Measurements from ENCODE around the gene MRPL23. TPM values are rescaled to one million over a fixed set of nuclear protein-coding genes. Genes with fewer than 3 reads are reported as not detected.

Gene MRPL23
- polyA plus RNA-seq, 1 experiment = 39.8 TPM

- H3K27me3 ChIP-seq (ENCODE audit: control insufficient read depth, insufficient read depth, low read length) = no peaks in the 10 kb centered on the region
- TF ChIP-seq CTCF (IDR thresholded peaks at IDR 0.05; ENCODE audit: insufficient read depth, low read depth, low read length) = no peak
- POLR2A ChIA-PET = interaction anchor here (0.6 kb wide), 1 partner anchor 23 kb away, joined by 3 read pairs; no protein-coding TSS in a partner anchor
- no peaks in the 10 kb centered on the region for H3K36me3 ChIP-seq (ENCODE audit: control insufficient read depth, insufficient read depth, low read length)
- no peak overlapping the region for H3K4me3 ChIP-seq (ENCODE audit: low read depth, low read length)
- CTCF ChIA-PET = interaction anchor here (1.0 to 1.2 kb wide), 2 partner anchors 58 to 61 kb away, joined by 4 to 6 read pairs; no protein-coding TSS in a partner anchor
- no peak for DNase-seq (ENCODE audit: low read depth)
Measured at GRCh38 chr11:1943977-1944376, 3.2 kb upstream of the MRPL23 start.

- CTCF ChIA-PET = interaction anchor here (0.8 to 4.3 kb wide), 14 partner anchors 14 to 316 kb away, joined by 3 to 85 read pairs (median 8); partner anchors contain the start of genes H19, SYT8 and TNNI2
Measured at GRCh38 chr11:1947592-1948237, 583 bp downstream of the MRPL23 start.

GRCh38 chr11:1948389-1948788 lies 1.3 kb downstream of the MRPL23 start:
- ChIA-PET POLR2A (no interaction called here), CTCF (interaction anchor here (0.8 to 4.3 kb wide), 22 partner anchors 13 to 317 kb away, joined by 3 to 85 read pairs (median 6); partner anchors contain the start of genes H19, LSP1, SYT8 and TNNI2)
- no peak for TF ChIP-seq CTCF (IDR thresholded peaks at IDR 0.05; ENCODE audit: insufficient read depth, low read depth, low read length)
- Histone ChIP-seq H3K36me3 (ENCODE audit: control insufficient read depth, insufficient read depth, low read length) (no peaks in the 10 kb centered on the region), H3K4me3 (ENCODE audit: low read depth, low read length) (no peak overlapping the region), H3K27me3 (ENCODE audit: control insufficient read depth, insufficient read depth, low read length) (no peaks in the 10 kb centered on the region)
- no peak for DNase-seq (ENCODE audit: low read depth)

More at GRCh38 chr11:1947592-1948237, 583 bp downstream of the MRPL23 start:
- no peaks in the 10 kb centered on the region for H3K36me3 ChIP-seq (ENCODE audit: control insufficient read depth, insufficient read depth, low read length)
- no peak for DNase-seq (ENCODE audit: low read depth)
- POLR2A ChIA-PET = interaction anchor here (0.6 kb wide), 2 partner anchors 48 to 115 kb away, joined by 4 to 6 read pairs; no protein-coding TSS in a partner anchor
- no peak for TF ChIP-seq CTCF (IDR thresholded peaks at IDR 0.05; ENCODE audit: insufficient read depth, low read depth, low read length)
- H3K4me3 ChIP-seq (ENCODE audit: low read depth, low read length) = no peak overlapping the region
- H3K27me3 ChIP-seq (ENCODE audit: control insufficient read depth, insufficient read depth, low read length) = no peaks in the 10 kb centered on the region

- no peaks in the 10 kb centered on the region for H3K27me3 ChIP-seq (ENCODE audit: control insufficient read depth, insufficient read depth, low read length)
- CTCF ChIA-PET = interaction anchor here (0.6 to 4.3 kb wide), 23 partner anchors 14 to 1037 kb away, joined by 3 to 85 read pairs (median 5); partner anchors contain the start of genes H19, LSP1 and SYT8
- H3K4me3 ChIP-seq (ENCODE audit: low read depth, low read length) = no peak overlapping the region
- POLR2A ChIA-PET = no interaction called here
- DNase-seq (ENCODE audit: low read depth) = no peak
- TF ChIP-seq CTCF (IDR thresholded peaks at IDR 0.05; ENCODE audit: insufficient read depth, low read depth, low read length) = no peak
- no peaks in the 10 kb centered on the region for H3K36me3 ChIP-seq (ENCODE audit: control insufficient read depth, insufficient read depth, low read length)
Measured at GRCh38 chr11:1949302-1949701, 2.2 kb downstream of the MRPL23 start.

- DNase-seq (ENCODE audit: low read depth) = no peak
- ChIA-PET CTCF (interaction anchor here (0.9 to 4.3 kb wide), 15 partner anchors 13 to 256 kb away, joined by 3 to 85 read pairs (median 5); partner anchors contain the start of genes H19 and SYT8), POLR2A (no interaction called here)
- H3K27me3 ChIP-seq (ENCODE audit: control insufficient read depth, insufficient read depth, low read length) = no peaks in the 10 kb centered on the region
- no peak overlapping the region for H3K4me3 ChIP-seq (ENCODE audit: low read depth, low read length)
- no peaks in the 10 kb centered on the region for H3K36me3 ChIP-seq (ENCODE audit: control insufficient read depth, insufficient read depth, low read length)
- TF ChIP-seq CTCF (IDR thresholded peaks at IDR 0.05; ENCODE audit: insufficient read depth, low read depth, low read length) = no peak
Measured at GRCh38 chr11:1949922-1950321, 2.8 kb downstream of the MRPL23 start.

Data from BJ (cell line).